SU-DHL-6 (cell line): Measurements from ENCODE around the gene P4HA1.
"Not testable (repeated sequence)": the region's sequence is repeated elsewhere in the genome, so short reads cannot be mapped to it uniquely, and the experiment has no call there.

Experiments
- EZH2phosphoT487 ChIP-seq: fragments of 200-600 bp; sonication (generic), shearing (Covaris generic); conservative IDR thresholded peaks from 2 replicates; pipeline ENCODE4 v1.6.1; 2018; ENCODE audit warnings: mild to moderate bottlenecking, antibody characterized with exemption, low read length, moderate library complexity, mixed read lengths
- TF ChIP-seq, protein P1 (sequence below): fragments of 200-600 bp; sonication (generic); IDR thresholded peaks from one replicate; pipeline ENCODE4 v1.5.1; 2017; ENCODE audit warnings: antibody characterized with exemption, mild to moderate bottlenecking, low read length, moderate library complexity; ENCODE audit not compliant: insufficient read depth, poor library complexity, severe bottlenecking

DNA sequence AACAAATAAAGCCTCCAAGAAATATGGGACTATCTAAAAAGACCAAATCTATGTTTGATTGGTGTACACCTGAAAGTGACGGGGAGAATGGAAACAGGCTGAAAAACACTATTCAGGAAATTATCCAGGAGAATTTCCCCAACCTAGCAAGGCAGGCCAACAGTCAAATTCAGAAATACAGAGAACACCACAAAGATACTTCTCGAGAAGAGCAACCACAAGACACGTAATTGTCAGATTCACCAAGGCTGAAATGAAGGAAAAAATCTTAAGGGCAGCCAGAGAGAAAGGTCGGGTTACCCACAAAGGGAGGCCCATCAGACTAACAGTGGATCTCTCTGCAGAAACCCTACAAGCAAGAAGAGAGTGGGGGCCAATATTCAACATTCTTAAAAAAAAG is 73.7 kb downstream of the P4HA1 start:
- TF ChIP-seq, protein P1, sequence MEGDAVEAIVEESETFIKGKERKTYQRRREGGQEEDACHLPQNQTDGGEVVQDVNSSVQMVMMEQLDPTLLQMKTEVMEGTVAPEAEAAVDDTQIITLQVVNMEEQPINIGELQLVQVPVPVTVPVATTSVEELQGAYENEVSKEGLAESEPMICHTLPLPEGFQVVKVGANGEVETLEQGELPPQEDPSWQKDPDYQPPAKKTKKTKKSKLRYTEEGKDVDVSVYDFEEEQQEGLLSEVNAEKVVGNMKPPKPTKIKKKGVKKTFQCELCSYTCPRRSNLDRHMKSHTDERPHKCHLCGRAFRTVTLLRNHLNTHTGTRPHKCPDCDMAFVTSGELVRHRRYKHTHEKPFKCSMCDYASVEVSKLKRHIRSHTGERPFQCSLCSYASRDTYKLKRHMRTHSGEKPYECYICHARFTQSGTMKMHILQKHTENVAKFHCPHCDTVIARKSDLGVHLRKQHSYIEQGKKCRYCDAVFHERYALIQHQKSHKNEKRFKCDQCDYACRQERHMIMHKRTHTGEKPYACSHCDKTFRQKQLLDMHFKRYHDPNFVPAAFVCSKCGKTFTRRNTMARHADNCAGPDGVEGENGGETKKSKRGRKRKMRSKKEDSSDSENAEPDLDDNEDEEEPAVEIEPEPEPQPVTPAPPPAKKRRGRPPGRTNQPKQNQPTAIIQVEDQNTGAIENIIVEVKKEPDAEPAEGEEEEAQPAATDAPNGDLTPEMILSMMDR: not testable (repeated sequence)
- not testable (repeated sequence) for TF ChIP-seq EZH2phosphoT487
